Measurements from ENCODE around the gene IP6K3.

The IP6K3 gene

DNA sequence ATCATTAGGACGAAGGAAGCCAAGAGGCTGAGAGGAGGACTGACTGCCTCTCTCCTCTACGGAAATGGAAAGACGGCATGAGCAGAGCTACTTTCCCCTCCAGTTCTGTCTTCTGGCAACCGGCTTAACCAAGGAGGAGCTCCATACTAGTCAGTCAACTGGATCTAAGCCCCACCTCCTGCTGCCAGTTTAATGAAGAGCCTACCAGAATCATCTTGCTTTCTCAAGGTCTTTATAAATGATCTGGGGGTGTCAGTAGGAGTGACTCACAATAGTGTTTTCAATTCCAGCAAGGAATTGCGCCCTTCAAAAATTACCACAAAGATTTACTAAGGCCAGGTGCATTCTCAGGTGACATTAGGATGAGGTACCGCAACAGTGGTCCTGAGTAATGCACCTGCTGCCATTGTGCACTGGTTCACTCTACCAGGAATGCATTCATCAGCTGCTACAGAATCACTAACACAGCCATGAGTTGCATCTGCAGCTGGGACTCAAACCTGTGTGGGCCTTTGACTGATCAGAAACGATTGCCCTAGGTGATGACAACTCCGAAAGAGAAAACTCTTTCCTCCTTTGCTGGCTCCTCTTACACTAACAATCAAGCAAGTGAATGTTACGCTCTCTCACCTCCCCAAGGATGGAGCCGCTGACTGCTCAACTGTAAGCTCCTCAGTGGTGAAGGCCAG is 38.0 kb downstream of the IP6K3 start:
- no peak overlapping the region for H3K9ac ChIP-seq (ENCODE audit: insufficient read length)
- H3K9me3 ChIP-seq (ENCODE audit: low read depth, low read length), result no peaks in the 10 kb centered on the region
- peaks cover 34% of the 10 kb centered on the region for H3K36me3 ChIP-seq (ENCODE audit: insufficient read depth, low read length)
- TF ChIP-seq FOXP2 (optimal IDR thresholded peaks at IDR 0.05; ENCODE audit: control extremely low read depth, extremely low read length, insufficient read depth) (no peak), POLR2AphosphoS5 (IDR thresholded peaks at IDR 0.05; ENCODE audit: borderline replicate concordance, low read depth, low read length) (0 out of 2 replicates have a peak, but pooled peaks have one; percentile 5)
- DNase-seq (ENCODE audit: low read depth, low spot score), result no peak
- H3K27ac ChIP-seq, result no peak overlapping the region
- H3K4me3 ChIP-seq, result no peak overlapping the region

DNA sequence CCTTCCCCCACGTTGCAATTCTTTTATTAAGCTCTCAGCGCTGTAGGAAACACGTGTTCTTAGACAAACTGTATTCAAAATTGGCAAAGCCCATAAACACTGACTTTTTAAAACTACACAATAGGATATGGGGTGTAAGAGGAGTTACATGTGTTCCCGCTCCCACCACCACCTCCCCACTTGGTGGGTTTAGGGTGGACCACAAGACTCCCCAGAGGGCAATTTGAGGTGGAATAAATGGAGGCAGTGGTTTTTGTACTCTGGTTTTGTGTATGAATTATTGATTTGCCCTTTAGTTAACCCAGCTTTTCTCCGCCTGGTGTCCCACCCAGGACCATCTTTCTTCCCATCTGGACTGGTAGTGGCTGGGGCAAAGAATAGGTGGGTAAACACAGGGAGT is 38.9 kb downstream of the IP6K3 start:
- Histone ChIP-seq H3K4me3 (no peak overlapping the region), H3K9ac (ENCODE audit: insufficient read length) (no peak overlapping the region), H3K36me3 (ENCODE audit: insufficient read depth, low read length) (peaks cover 35% of the 10 kb centered on the region), H3K27ac (no peak overlapping the region), H3K9me3 (ENCODE audit: low read depth, low read length) (no peaks in the 10 kb centered on the region)
- no peak for DNase-seq (ENCODE audit: low read depth, low spot score)
- TF ChIP-seq FOXP2 (optimal IDR thresholded peaks at IDR 0.05; ENCODE audit: control extremely low read depth, extremely low read length, insufficient read depth) (no peak), POLR2AphosphoS5 (IDR thresholded peaks at IDR 0.05; ENCODE audit: borderline replicate concordance, low read depth, low read length) (peak; percentile 31; the same call in 1 of the 2 replicates), EZH2 (IDR thresholded peaks at IDR 0.05) (no peak)

DNA sequence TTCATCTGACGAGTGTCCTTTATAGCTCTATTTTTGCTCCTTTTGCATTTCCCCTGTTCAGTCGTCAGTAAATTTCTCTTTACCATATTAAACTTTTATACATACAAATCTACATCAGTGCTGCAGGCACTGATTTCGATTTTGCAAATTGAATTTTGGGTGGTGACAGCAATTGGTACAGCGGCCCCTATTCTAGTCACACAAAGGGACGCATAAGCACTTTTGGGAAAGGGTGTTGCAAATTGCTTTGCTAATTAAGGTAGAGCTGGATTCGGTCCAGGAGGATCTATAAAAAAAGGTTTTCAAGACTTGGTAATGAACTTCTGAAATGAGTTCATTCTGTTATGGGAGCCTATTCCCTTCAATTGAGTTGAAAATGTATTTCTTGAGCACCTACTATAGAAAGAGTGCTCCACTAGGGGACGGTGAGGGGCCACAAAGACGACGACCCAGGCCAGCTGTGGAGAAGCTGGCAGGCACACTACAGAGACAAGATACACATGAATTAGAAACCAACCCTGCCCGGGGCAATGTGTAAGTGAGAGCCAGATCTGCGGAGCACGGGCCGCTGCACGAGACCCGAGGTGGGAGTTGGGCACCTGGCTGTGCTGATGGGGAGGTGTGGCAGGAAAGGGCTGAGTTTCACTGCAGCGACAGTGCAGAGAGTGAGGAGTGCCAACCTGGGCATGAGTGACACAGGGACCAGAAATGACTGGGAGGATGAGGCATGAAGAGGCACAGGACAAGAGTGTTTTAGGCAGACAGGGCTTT is 40.6 kb downstream of the IP6K3 start:
- peaks cover 35% of the 10 kb centered on the region for H3K36me3 ChIP-seq (ENCODE audit: insufficient read depth, low read length)
- no peak for DNase-seq (ENCODE audit: low read depth, low spot score)
- H3K9me3 ChIP-seq (ENCODE audit: low read depth, low read length), result no peaks in the 10 kb centered on the region
- no peak overlapping the region for H3K4me3 ChIP-seq
- peak; percentile 22; the same call in 1 of the 2 replicates for TF ChIP-seq POLR2AphosphoS5 (IDR thresholded peaks at IDR 0.05; ENCODE audit: borderline replicate concordance, low read depth, low read length)
- TF ChIP-seq EZH2 (IDR thresholded peaks at IDR 0.05), result no peak
- no peak overlapping the region for H3K27ac ChIP-seq
- no peak overlapping the region for H3K9ac ChIP-seq (ENCODE audit: insufficient read length)

DNA sequence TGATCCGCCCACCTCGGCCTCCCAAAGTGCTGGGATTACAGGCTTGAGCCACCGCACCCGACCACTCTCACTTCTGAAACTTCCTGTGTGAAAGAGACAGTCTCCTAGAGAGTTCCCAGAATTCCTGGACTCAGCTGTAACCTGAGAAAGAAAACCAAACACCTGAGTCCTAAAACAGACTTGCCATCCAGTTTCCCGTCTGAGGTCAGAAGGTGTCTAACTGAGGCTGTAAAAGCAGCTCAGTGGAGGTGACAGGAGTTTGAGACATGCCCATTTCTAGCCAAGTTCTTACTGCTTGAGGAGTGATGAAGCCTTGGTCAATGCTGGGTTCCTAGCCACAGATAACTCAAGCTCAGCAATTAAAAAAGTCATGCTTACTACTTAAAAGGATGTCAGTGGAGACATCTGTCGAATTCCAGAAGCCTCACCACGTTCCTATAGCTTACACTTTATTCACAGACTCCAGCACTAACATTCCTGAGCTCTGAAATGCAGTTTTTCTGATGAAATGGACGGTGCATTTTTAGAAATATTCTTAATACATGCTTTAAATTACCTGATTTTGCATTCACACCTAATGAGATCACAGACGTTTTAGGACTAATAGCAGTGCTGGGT is 41.3 kb downstream of the IP6K3 start:
- DNase-seq (ENCODE audit: low read depth, low spot score), result no peak
- Histone ChIP-seq H3K36me3 (ENCODE audit: insufficient read depth, low read length) (peaks cover 36% of the 10 kb centered on the region), H3K4me3 (no peak overlapping the region)

DNA sequence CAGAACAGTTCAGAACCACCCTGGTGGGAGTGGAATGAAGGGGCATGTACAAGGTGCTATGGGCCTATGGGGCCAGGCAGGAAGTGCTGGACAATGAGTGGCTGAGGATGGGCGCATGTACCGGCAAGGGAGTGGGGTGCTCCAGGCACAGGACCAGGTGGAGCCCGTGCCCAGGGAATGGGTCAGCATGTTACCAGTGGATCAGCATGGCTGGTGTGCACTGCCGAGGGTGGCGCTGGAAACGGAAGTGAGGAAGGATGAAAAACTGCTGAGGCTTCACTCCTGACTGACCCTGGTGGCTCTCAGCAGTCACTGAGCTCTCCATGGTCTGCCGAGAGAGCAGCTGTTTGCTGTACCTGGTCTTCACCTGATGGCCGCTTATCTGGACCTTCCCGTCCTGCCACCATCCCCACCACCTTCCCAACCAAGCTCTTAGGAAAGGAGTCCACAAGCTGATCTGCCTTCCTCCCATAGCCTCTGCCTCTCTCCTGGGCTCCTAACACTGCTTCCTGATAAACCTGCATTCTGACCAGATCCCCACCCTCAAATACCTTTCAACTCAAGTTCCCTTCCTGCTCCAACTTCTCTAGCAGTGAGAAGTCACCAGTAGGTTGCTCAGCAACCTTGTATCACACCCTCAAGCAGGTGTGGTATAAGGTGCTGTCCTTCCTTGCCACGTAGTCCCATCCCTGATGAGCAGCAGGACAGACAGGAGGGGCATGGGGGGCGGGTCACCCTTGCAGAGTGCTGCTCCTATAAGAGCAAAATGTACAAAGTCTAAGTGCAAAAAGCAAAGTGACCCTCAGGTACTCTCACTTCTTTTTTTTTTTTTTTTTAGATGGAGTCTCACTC is 42.3 kb downstream of the IP6K3 start:
- no peak overlapping the region for H3K27ac ChIP-seq
- TF ChIP-seq POLR2AphosphoS5 (IDR thresholded peaks at IDR 0.05; ENCODE audit: borderline replicate concordance, low read depth, low read length) (peak; percentile 13; the same call in 1 of the 2 replicates), EZH2 (IDR thresholded peaks at IDR 0.05) (no peak)
- DNase-seq (ENCODE audit: low read depth, low spot score), result no peak
- H3K36me3 ChIP-seq (ENCODE audit: insufficient read depth, low read length), result peaks cover 36% of the 10 kb centered on the region
- no peak overlapping the region for H3K4me3 ChIP-seq
- H3K9me3 ChIP-seq (ENCODE audit: low read depth, low read length), result no peaks in the 10 kb centered on the region
- no peak overlapping the region for H3K9ac ChIP-seq (ENCODE audit: insufficient read length)

More for the DNA sequence above, 41.3 kb downstream of the IP6K3 start:
- Histone ChIP-seq H3K9me3 (ENCODE audit: low read depth, low read length) (no peaks in the 10 kb centered on the region), H3K27ac (no peak overlapping the region), H3K9ac (ENCODE audit: insufficient read length) (no peak overlapping the region)
- TF ChIP-seq POLR2AphosphoS5 (IDR thresholded peaks at IDR 0.05; ENCODE audit: borderline replicate concordance, low read depth, low read length) (no peak), EZH2 (IDR thresholded peaks at IDR 0.05) (no peak), FOXP2 (optimal IDR thresholded peaks at IDR 0.05; ENCODE audit: control extremely low read depth, extremely low read length, insufficient read depth) (no peak)

DNA sequence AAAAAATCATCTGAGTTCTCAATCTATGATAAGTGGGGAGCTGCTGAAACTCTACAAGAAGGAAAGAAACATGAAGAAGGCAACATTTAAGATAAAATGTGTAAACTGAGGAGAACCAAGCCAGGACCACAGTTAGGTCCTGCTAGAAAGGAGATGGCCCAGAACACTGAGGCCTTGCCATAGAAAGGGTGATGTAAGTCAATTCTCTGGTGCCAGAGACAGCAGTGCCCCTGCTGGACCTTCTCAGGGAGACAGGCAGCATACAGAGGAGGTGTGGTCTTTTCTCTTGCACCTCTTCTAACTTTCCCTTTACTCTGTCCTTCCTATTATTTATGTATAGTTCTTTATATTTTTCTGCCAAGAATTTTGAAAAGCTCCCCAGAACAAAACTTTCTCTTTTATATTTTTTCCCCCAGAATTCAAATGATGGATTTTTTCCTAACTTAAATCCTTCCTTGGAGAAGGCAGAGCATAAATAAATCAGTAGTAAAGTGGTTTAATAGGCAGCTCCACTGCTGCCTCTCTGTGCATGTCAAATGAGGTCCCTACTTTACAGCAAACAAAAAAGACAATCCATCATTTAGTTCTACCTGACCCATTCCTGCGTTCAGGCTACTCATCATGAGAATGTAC is 44.2 kb downstream of the IP6K3 start:
- Histone ChIP-seq H3K36me3 (ENCODE audit: insufficient read depth, low read length) (peaks cover 35% of the 10 kb centered on the region), H3K27ac (no peak overlapping the region), H3K4me3 (no peak overlapping the region), H3K9ac (ENCODE audit: insufficient read length) (no peak overlapping the region), H3K9me3 (ENCODE audit: low read depth, low read length) (no peaks in the 10 kb centered on the region)
- no peak for DNase-seq (ENCODE audit: low read depth, low spot score)
- TF ChIP-seq EZH2 (IDR thresholded peaks at IDR 0.05) (no peak), POLR2AphosphoS5 (IDR thresholded peaks at IDR 0.05; ENCODE audit: borderline replicate concordance, low read depth, low read length) (no peak), FOXP2 (optimal IDR thresholded peaks at IDR 0.05; ENCODE audit: control extremely low read depth, extremely low read length, insufficient read depth) (no peak)

DNA sequence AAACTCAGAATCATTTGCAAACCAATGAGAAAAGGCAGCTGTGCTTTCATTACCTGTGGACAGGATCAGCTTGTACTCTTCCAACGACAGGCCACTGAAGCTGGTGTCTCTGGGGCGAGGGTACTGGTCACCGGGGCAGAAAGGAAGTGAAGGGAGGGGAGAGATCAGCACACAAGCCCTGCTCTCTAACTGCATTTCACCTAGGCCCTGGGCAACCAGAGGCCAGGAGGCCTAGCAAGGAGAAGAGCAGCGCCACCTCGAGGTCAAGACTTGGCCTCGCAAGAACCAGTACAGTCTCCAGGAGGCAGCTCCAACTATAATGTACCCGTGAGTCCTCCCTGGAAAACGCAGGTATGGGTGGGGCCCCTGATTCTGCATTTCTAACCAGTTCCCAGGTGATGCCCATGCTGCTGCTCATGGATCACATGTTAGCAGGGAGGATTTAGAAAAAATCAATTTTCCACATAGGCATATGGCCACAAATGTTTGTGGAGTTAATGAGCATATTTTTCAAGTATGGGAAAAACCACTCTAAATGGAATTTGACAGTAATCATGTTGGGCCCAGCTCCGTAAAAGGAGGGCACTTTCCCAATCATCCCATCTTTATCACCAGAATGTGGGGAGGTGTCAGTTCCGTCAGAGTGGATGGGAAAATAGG is 46.2 kb downstream of the IP6K3 start:
- H3K4me3 ChIP-seq, result no peak overlapping the region
- no peak overlapping the region for H3K27ac ChIP-seq
- TF ChIP-seq EZH2 (IDR thresholded peaks at IDR 0.05) (no peak), POLR2AphosphoS5 (IDR thresholded peaks at IDR 0.05; ENCODE audit: borderline replicate concordance, low read depth, low read length) (no peak; the same call in 1 of the 2 replicates), FOXP2 (optimal IDR thresholded peaks at IDR 0.05; ENCODE audit: control extremely low read depth, extremely low read length, insufficient read depth) (no peak)
- no peak for DNase-seq (ENCODE audit: low read depth, low spot score)
- H3K9me3 ChIP-seq (ENCODE audit: low read depth, low read length), result no peaks in the 10 kb centered on the region
- peaks cover 51% of the 10 kb centered on the region for H3K36me3 ChIP-seq (ENCODE audit: insufficient read depth, low read length)
- H3K9ac ChIP-seq (ENCODE audit: insufficient read length), result no peak overlapping the region
